ENCODE results near the gene FAM24A.

The FAM24A gene

GRCh38 chr10:122876467-122876855 is 33.9 kb upstream of the FAM24A start:
- H3K9me3 ChIP-seq (ENCODE audit: control insufficient read depth, insufficient read depth, low read depth, low read length) = no peaks in the 10 kb centered on the region
- H3K4me1 ChIP-seq (ENCODE audit: control insufficient read depth, insufficient read depth, low read length) = peaks cover 5% of the 10 kb centered on the region
- no peak for TF ChIP-seq ZNF404 (tag by site-specific recombination; IDR thresholded peaks at IDR 0.05)
- TF ChIP-seq ZNF529 (tag by site-specific recombination; IDR thresholded peaks at IDR 0.05; ENCODE audit: insufficient replicate concordance) = no peak
- no peak for TF ChIP-seq SP2 (tag by site-specific recombination; IDR thresholded peaks at IDR 0.05)
- no peak for TF ChIP-seq KLF7 (tag by site-specific recombination; IDR thresholded peaks at IDR 0.05; ENCODE audit: borderline replicate concordance)
- TF ChIP-seq SP3 (tag by site-specific recombination; IDR thresholded peaks at IDR 0.05) = no peak
- TF ChIP-seq ZNF114 (tag by site-specific recombination; IDR thresholded peaks at IDR 0.05) = no peak
- TF ChIP-seq ZNF561 (tag by site-specific recombination; IDR thresholded peaks at IDR 0.05; ENCODE audit: borderline replicate concordance) = no peak
- TF ChIP-seq ZFP3 (tag by site-specific recombination; IDR thresholded peaks at IDR 0.05; ENCODE audit: low read depth) = no peak
- TF ChIP-seq ZNF416 (tag by site-specific recombination; IDR thresholded peaks at IDR 0.05) = no peak
- no peak for TF ChIP-seq ZNF133 (tag by site-specific recombination; IDR thresholded peaks at IDR 0.05)
- no peak for TF ChIP-seq YY2 (tag by site-specific recombination; IDR thresholded peaks at IDR 0.05)
- TF ChIP-seq ATF2 (tag by site-specific recombination; IDR thresholded peaks at IDR 0.05; ENCODE audit: low read depth) = no peak
- TF ChIP-seq ZNF626 (tag by site-specific recombination; IDR thresholded peaks at IDR 0.05) = no peak
- no peak for TF ChIP-seq ZNF121 (tag by site-specific recombination; IDR thresholded peaks at IDR 0.05)
- TF ChIP-seq GLI4 (tag by site-specific recombination; IDR thresholded peaks at IDR 0.05) = no peak
- CTCF ChIA-PET = interaction anchor here (0.5 to 0.7 kb wide), 3 partner anchors 48 to 558 kb away, joined by 3 to 4 read pairs (median 3); no protein-coding TSS in a partner anchor
- H3K27ac ChIP-seq (ENCODE audit: extremely low read depth, low read depth, low read length) = no peak overlapping the region
- no peak overlapping the region for H3K4me3 ChIP-seq (ENCODE audit: low read depth, low read length)
- peaks cover 3 to 5% of the 10 kb centered on the region in 2 experiments; a peak in 1 of 3 replicates for H3K36me3 ChIP-seq (ENCODE audit: control insufficient read depth in 2 of 2, insufficient read depth in 1 of 2, low read length in 2 of 2)
- POLR2A ChIA-PET = no interaction called here

- Histone ChIP-seq H3K36me3 (ENCODE audit: control insufficient read depth in 2 of 2, insufficient read depth in 1 of 2, low read length in 2 of 2) (peaks cover 3 to 5% of the 10 kb centered on the region in 2 experiments; a peak in 1 of 3 replicates), H3K4me3 (ENCODE audit: low read depth, low read length) (no peak overlapping the region), H3K9me3 (ENCODE audit: control insufficient read depth, insufficient read depth, low read depth, low read length) (no peaks in the 10 kb centered on the region), H3K4me1 (ENCODE audit: control insufficient read depth, insufficient read depth, low read length) (peaks cover 5% of the 10 kb centered on the region), H3K27ac (ENCODE audit: extremely low read depth, low read depth, low read length) (no peak overlapping the region)
- ChIA-PET POLR2A (no interaction called here), CTCF (no interaction called here)
- TF ChIP-seq ZNF280C (tag by site-specific recombination; IDR thresholded peaks at IDR 0.05) (no peak), ZNF513 (tag by site-specific recombination; IDR thresholded peaks at IDR 0.05) (no peak), ZBTB20 (tag by site-specific recombination; IDR thresholded peaks at IDR 0.05) (no peak), ZNF24 (tag by site-specific recombination; IDR thresholded peaks at IDR 0.05) (no peak), BCL6B (tag by site-specific recombination; IDR thresholded peaks at IDR 0.05) (no peak), SCRT2 (tag by site-specific recombination; IDR thresholded peaks at IDR 0.05) (no peak), ZNF701 (tag by site-specific recombination; IDR thresholded peaks at IDR 0.05) (no peak), ZBTB17 (tag by site-specific recombination; IDR thresholded peaks at IDR 0.05) (no peak)
Measured at GRCh38 chr10:122877264-122877663, 33.1 kb upstream of the FAM24A start.
